ENCODE measurements around the gene GNPTG. TPM values are rescaled to one million over a fixed set of nuclear protein-coding genes. Genes with fewer than 3 reads are reported as not detected.
A peak's percentile ranks its signal among the peaks of the same experiment; 100 is the strongest.

The GNPTG gene
- total and polyA plus RNA-seq, 9 of the 15 experiments (the other 6 are each of a cell fraction or from before 2014, with no cell fraction given) = 0.69 to 33.3 (median 13.6) TPM

DNA sequence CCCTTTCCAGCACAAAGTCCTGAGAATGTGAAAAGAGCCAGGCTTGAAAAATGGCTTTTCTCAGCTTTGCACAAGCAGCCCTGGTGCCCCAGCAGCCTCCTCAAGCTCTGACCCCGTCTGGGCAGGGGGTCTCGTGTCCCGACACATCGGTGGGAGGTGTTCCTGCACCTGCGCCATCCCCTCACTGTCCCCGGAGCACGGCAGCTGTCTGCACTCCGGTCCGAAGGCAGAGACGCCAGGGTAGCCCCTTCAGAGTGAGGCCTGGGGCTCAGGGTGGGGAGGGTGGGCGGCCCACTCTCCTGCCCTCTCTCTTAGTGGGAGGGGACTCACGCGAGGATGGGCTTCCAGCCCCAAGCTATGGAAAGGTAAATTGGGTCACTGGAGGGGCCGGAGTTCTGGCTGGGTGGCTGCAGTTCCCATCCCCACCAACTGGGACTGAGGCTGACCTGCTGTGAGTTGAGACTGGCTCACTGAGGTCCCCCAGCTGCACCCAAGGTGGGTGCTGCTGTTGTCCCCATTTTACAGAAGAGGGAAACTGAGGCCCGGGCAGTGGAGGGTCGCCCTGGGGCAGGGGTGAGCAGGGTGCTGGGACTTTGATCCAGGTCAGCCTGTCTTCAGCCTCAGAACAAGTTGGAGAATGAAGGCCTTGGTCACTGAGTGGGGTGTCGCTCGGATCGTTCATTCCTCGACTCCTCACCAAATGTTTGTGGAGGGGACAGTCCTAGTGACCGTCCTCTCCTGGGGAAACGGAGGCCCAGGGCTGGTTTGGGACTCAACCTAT lies 20.6 kb upstream of the GNPTG start (continued):
- TF ChIP-seq ZNF224 (CRISPR knock-in tag; IDR thresholded peaks at IDR 0.05) (no peak), ZNF23 (CRISPR knock-in tag; IDR thresholded peaks at IDR 0.05) (no peak), ZSCAN29 (IDR thresholded peaks at IDR 0.05) (no peak), ZNF76 (CRISPR knock-in tag; IDR thresholded peaks at IDR 0.05; ENCODE audit: borderline replicate concordance) (no peak), NFE2L1 (tag; IDR thresholded peaks at IDR 0.05; ENCODE audit: borderline replicate concordance, low read depth) (no peak), ELF2 (CRISPR knock-in tag; IDR thresholded peaks at IDR 0.05) (no peak), ERF (CRISPR knock-in tag; IDR thresholded peaks at IDR 0.05) (no peak), YY1 (IDR thresholded peaks at IDR 0.05; ENCODE audit: borderline replicate concordance in 1 of 3, control insufficient read depth in 1 of 3, extremely low read depth in 1 of 3, insufficient read depth in 3 of 3, insufficient read length in 1 of 3, insufficient replicate concordance in 2 of 3, low read depth in 1 of 3, low read length in 2 of 3) (no peak), MYC (IDR thresholded peaks at IDR 0.05; ENCODE audit: low read depth, low read length) (no peak), MYC (CRISPR knock-in tag; IDR thresholded peaks at IDR 0.05; ENCODE audit: borderline replicate concordance, low read depth) (no peak), ZNF696 (CRISPR knock-in tag; conservative IDR thresholded peaks at IDR 0.05) (no peak), ZSCAN32 (CRISPR knock-in tag; IDR thresholded peaks at IDR 0.05) (no peak), ZNF584 (CRISPR knock-in tag; IDR thresholded peaks at IDR 0.05; ENCODE audit: low read depth) (0 out of 2 replicates have a peak, but pooled peaks have one; percentile 27), ZNF77 (CRISPR knock-in tag; IDR thresholded peaks at IDR 0.05) (no peak), KAT2B (IDR thresholded peaks at IDR 0.05; ENCODE audit: low read depth, low read length) (no peak), CCNT2 (IDR thresholded peaks at IDR 0.05; ENCODE audit: borderline replicate concordance, extremely low read depth, insufficient read length, low read depth, low read length) (no peak), SNIP1 (IDR thresholded peaks at IDR 0.05; ENCODE audit: low read depth) (no peak), RCOR1 (IDR thresholded peaks at IDR 0.05; ENCODE audit: borderline replicate concordance in 1 of 2, low read depth in 2 of 2, low read length in 2 of 2) (peak in 1 of 2 experiments; percentile 67; a peak in 2 of 4 replicates), MXI1 (IDR thresholded peaks at IDR 0.05; ENCODE audit: low read depth, low read length) (no peak), ZNF124 (CRISPR knock-in tag; IDR thresholded peaks at IDR 0.05) (no peak)
- TF ChIP-seq, protein P1, sequence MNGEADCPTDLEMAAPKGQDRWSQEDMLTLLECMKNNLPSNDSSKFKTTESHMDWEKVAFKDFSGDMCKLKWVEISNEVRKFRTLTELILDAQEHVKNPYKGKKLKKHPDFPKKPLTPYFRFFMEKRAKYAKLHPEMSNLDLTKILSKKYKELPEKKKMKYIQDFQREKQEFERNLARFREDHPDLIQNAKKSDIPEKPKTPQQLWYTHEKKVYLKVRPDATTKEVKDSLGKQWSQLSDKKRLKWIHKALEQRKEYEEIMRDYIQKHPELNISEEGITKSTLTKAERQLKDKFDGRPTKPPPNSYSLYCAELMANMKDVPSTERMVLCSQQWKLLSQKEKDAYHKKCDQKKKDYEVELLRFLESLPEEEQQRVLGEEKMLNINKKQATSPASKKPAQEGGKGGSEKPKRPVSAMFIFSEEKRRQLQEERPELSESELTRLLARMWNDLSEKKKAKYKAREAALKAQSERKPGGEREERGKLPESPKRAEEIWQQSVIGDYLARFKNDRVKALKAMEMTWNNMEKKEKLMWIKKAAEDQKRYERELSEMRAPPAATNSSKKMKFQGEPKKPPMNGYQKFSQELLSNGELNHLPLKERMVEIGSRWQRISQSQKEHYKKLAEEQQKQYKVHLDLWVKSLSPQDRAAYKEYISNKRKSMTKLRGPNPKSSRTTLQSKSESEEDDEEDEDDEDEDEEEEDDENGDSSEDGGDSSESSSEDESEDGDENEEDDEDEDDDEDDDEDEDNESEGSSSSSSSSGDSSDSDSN (IDR thresholded peaks at IDR 0.05; ENCODE audit: borderline replicate concordance in 1 of 2, low read depth in 2 of 2, low read length in 2 of 2) = no peak
- TF ChIP-seq, protein P2, sequence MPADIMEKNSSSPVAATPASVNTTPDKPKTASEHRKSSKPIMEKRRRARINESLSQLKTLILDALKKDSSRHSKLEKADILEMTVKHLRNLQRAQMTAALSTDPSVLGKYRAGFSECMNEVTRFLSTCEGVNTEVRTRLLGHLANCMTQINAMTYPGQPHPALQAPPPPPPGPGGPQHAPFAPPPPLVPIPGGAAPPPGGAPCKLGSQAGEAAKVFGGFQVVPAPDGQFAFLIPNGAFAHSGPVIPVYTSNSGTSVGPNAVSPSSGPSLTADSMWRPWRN (IDR thresholded peaks at IDR 0.05; ENCODE audit: low read depth) = no peak
- TF ChIP-seq, protein P3, sequence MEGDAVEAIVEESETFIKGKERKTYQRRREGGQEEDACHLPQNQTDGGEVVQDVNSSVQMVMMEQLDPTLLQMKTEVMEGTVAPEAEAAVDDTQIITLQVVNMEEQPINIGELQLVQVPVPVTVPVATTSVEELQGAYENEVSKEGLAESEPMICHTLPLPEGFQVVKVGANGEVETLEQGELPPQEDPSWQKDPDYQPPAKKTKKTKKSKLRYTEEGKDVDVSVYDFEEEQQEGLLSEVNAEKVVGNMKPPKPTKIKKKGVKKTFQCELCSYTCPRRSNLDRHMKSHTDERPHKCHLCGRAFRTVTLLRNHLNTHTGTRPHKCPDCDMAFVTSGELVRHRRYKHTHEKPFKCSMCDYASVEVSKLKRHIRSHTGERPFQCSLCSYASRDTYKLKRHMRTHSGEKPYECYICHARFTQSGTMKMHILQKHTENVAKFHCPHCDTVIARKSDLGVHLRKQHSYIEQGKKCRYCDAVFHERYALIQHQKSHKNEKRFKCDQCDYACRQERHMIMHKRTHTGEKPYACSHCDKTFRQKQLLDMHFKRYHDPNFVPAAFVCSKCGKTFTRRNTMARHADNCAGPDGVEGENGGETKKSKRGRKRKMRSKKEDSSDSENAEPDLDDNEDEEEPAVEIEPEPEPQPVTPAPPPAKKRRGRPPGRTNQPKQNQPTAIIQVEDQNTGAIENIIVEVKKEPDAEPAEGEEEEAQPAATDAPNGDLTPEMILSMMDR (IDR thresholded peaks at IDR 0.05 in 2 of 3, conservative IDR thresholded peaks at IDR 0.05 in 1 of 3; ENCODE audit: insufficient read depth in 2 of 3, low read depth in 1 of 3, low read length in 3 of 3) = peak in 1 of 3 experiments; percentile 47; a peak in 2 of 6 replicates
